ENCODE results near the gene TXNRD1. TPM values are rescaled to one million over a fixed set of nuclear protein-coding genes. Genes with fewer than 3 reads are reported as not detected.
A peak's percentile ranks its signal among the peaks of the same experiment; 100 is the strongest.

Gene TXNRD1
- total RNA-seq, 2 experiments from 2014 or later = 80.9 to 82.7 TPM

GRCh38 chr12:104350211-104351056 is 134.9 kb downstream of the TXNRD1 start:
- POLR2A ChIA-PET = no interaction called here
- Mint-ChIP-seq H3K9me3 (no peaks in the 10 kb centered on the region), H3K27ac (no peak overlapping the region), H3K4me3 (no peak overlapping the region), H3K36me3 (ENCODE audit: low read depth) (peaks cover 22% of the 10 kb centered on the region), H3K27me3 (no peaks in the 10 kb centered on the region), H3K4me1 (no peaks in the 10 kb centered on the region)
- no peak for DNase-seq
- CTCF ChIA-PET = interaction anchor here (0.8 kb wide), 1 partner anchor 130 kb away, joined by 3 read pairs; no protein-coding TSS in a partner anchor

DNA sequence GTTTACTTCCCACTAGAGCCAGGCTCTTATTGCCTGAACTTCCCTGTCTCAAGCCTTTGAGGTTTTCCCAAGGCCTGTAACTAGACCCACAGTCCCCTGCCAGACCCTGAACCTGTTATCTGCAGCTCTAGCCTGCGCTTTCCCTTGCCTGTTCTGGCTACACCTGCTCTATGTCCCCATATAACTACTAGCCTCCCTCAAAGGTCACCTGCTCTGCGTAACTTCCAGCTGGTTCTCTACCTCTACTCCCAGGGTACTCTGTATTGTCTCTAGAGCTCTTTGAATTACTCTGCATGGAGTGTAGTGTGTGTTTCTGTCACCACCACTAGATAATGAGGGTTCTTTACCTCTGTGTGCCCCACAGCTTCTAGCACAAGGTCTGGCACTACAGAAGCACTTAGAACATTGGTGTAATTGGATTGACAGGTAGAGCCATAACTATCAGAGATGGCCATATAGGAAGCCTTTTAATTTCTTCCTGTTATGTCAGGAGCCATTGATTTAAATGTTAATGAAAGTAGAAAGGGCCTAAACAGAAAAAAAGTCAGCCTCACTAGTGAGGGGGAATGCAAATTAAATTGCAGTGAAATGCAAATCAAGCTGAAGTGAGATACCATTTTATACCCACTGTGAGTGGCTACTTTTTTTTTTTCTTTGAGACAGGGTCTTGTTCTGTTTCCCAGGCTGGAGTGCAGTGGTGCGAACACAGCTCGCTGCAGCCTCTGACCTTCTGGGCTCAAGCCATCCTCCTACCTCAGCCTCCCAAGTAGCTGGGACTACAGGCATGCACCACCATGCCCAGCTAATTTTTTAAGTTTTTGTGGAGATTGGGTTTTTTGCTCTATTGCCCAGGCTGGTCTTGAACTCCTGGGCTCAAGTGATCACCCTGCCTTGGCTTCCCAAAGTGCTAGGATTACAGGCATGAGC is 135.7 kb downstream of the TXNRD1 start:
- no peaks in the 10 kb centered on the region for H3K4me1 Mint-ChIP-seq
- CTCF ChIA-PET = interaction anchor here (0.8 to 1.5 kb wide), 2 partner anchors 11 to 131 kb away, joined by 3 to 5 read pairs; no protein-coding TSS in a partner anchor
- peaks cover 22% of the 10 kb centered on the region for H3K36me3 Mint-ChIP-seq (ENCODE audit: low read depth)
- H3K9me3 Mint-ChIP-seq = no peaks in the 10 kb centered on the region
- H3K27ac Mint-ChIP-seq = peak overlapping the region; percentile 21
- H3K4me3 Mint-ChIP-seq = no peak overlapping the region
- H3K27me3 Mint-ChIP-seq = no peaks in the 10 kb centered on the region
- no peak for DNase-seq
- POLR2A ChIA-PET = no interaction called here

- POLR2A ChIA-PET = no interaction called here
- Mint-ChIP-seq H3K27ac (no peak overlapping the region), H3K4me3 (no peak overlapping the region), H3K9me3 (no peaks in the 10 kb centered on the region), H3K27me3 (no peaks in the 10 kb centered on the region), H3K4me1 (no peaks in the 10 kb centered on the region), H3K36me3 (ENCODE audit: low read depth) (peaks cover 22% of the 10 kb centered on the region)
- CTCF ChIA-PET = interaction anchor here (1.5 kb wide), 1 partner anchor 12 kb away, joined by 5 read pairs; no protein-coding TSS in a partner anchor
- DNase-seq = no peak
Observed at GRCh38 chr12:104352106-104352713, 136.6 kb downstream of the TXNRD1 start.

GRCh38 chr12:104353012-104353981 is 137.7 kb downstream of the TXNRD1 start:
- DNase-seq = no peak
- H3K27ac Mint-ChIP-seq = no peak overlapping the region
- H3K36me3 Mint-ChIP-seq (ENCODE audit: low read depth) = peaks cover 12% of the 10 kb centered on the region
- POLR2A ChIA-PET = interaction anchor here (0.5 kb wide), 1 partner anchor 222 kb away, joined by 4 read pairs; no protein-coding TSS in a partner anchor
- peaks cover 6% of the 10 kb centered on the region for H3K4me1 Mint-ChIP-seq
- no peak overlapping the region for H3K4me3 Mint-ChIP-seq
- no peaks in the 10 kb centered on the region for H3K27me3 Mint-ChIP-seq
- H3K9me3 Mint-ChIP-seq = no peaks in the 10 kb centered on the region
- CTCF ChIA-PET = interaction anchor here (0.9 to 1.4 kb wide), 2 partner anchors 9 to 149 kb away, joined by 3 read pairs; no protein-coding TSS in a partner anchor

DNA sequence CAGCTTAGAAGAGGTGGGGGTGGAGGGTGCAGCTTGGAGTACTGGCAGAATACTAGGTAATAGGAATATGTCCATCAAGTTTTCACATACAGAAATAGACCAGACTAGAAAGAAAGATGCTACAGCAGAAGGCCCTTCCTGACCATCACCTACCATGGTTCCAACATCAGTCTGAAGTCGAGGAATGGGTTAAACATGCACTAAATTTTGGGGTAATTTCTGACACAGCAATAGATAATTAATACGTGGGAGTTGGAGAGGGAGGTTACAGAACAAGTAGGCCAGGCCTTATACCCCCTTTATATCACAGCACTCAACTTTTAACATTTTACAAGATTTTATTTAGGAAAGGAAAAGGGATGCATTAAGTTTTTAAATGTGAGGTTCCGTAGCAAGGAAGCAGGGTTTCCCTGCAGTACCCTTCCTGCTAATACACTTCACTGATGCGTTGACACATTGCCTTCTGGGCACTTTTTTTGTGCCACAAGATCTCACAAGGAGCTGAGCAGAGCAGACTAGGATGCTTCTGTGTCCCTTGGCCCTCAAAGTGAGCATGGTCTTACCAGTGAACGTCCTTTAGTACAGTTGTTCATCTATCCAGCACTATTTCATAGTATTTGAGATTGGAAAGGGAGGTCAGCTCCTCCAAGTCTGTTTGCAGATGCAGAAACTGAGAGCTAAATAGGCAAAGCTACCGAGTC is 138.7 kb downstream of the TXNRD1 start:
- no peak for DNase-seq
- H3K4me1 Mint-ChIP-seq = peaks cover 7% of the 10 kb centered on the region
- CTCF ChIA-PET = interaction anchor here (0.9 to 1.4 kb wide), 2 partner anchors 10 to 150 kb away, joined by 3 read pairs; no protein-coding TSS in a partner anchor
- H3K4me3 Mint-ChIP-seq = no peak overlapping the region
- H3K27me3 Mint-ChIP-seq = no peaks in the 10 kb centered on the region
- H3K9me3 Mint-ChIP-seq = no peaks in the 10 kb centered on the region
- H3K27ac Mint-ChIP-seq = no peak overlapping the region
- peaks cover 6% of the 10 kb centered on the region for H3K36me3 Mint-ChIP-seq (ENCODE audit: low read depth)
- POLR2A ChIA-PET = no interaction called here

DNA sequence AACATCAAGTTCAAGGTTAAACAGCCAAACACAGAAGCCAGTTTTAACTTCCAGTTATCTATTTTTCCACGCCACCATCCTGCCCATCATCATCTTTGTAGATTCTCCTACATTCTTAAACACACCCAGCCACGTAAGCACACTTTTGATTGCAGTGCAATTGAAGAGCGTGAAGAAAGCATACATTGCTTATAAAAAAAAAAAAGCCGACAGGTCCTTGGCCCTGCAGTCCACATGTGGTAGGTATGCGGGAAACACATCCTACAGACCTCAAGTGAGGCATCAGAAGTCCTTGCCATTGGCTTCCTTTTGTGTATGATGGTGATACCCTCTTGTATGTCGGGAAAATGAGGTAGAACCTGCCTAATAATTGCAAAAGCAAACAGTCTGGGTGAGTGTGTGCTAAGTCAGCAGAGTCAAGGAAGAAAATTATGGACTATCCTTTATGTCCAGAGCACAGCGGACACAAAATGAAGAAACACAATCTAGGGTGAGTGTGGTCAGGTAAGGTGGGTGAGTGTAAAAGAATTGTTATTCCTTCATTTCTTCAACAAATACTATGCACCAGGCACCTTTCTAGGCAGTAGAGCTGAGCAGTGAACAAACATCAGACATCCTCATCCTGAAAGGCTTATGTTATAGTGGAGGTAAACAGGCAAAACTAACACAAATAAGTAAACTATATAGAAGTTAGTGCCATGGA is 139.4 kb downstream of the TXNRD1 start:
- Mint-ChIP-seq H3K9me3 (no peaks in the 10 kb centered on the region), H3K4me1 (peaks cover 7% of the 10 kb centered on the region), H3K27me3 (no peaks in the 10 kb centered on the region), H3K36me3 (ENCODE audit: low read depth) (peaks cover 6% of the 10 kb centered on the region), H3K27ac (no peak overlapping the region), H3K4me3 (no peak overlapping the region)
- CTCF ChIA-PET = interaction anchor here (1.4 kb wide), 1 partner anchor 10 kb away, joined by 3 read pairs; no protein-coding TSS in a partner anchor
- POLR2A ChIA-PET = no interaction called here
- no peak for DNase-seq

DNA sequence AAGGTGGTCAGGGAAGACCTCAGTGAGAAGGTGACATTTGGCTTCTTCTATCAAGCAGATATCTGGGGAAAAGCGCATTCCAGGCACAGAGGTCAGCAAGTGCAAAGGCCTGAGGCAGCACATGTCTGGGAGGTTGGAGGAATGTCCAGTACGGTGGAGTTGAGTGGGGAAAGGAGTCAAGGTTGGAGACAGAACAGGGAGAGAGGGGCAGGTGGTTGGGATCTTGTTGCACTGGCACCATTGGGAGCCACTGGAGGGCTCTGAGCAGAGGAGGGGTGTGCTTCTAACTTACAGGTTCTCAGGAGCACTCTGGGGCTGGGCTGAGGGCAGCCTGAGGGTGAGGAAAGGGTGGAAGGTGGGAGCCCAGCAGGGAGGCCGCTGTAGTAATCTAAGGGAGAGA is 140.1 kb downstream of the TXNRD1 start:
- no peaks in the 10 kb centered on the region for H3K27me3 Mint-ChIP-seq

DNA sequence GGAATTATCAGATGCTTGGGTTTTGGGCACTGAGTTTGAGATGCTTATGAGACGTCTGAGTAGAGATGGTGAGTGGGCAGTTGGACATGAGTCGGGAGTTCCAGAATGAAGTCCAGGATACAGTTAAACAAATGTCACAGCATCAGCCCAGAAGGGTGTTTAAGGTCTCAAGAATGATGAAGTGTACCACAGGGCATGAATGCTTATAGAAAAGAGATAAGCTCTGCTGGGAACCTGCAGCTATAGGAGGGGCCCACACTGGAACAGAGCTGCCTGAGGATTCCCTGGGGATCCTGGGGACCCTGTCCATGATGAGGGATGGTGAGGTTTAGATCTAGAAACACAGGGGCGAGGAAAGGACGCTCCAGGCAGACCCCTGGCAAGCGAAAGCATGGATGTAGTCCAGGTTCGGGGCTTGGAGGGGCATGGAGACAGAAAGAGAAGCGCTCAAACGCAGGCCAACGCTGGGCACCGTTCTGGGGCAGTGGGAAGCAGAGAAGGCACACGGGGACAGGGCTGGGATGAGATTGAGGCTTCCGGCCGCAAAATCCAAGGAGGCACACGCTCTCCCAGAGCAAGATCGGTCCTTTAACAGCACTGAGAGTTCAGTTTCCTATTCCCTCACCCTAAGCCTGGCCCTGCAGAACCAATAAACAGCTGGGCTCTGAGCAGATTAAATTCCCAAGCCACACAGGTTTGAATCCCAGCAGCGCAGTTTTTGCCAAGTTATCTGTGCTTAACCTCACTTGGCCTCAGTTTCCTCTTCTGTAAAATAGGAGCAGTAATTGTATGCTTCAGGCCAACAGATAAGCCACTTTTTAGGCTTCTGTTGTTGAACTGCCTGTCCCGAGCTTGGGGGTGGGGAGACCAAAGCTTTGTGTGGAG is 140.9 kb downstream of the TXNRD1 start:
- H3K4me1 Mint-ChIP-seq = peaks cover 7% of the 10 kb centered on the region
- ChIA-PET CTCF (interaction anchor here (1.0 to 1.3 kb wide), 2 partner anchors 14 to 17 kb away, joined by 3 to 5 read pairs; no protein-coding TSS in a partner anchor), POLR2A (no interaction called here)
- H3K9me3 Mint-ChIP-seq = peaks cover 2% of the 10 kb centered on the region
- H3K36me3 Mint-ChIP-seq (ENCODE audit: low read depth) = peaks cover 1% of the 10 kb centered on the region
- no peak overlapping the region for H3K27ac Mint-ChIP-seq
- no peaks in the 10 kb centered on the region for H3K27me3 Mint-ChIP-seq
- no peak overlapping the region for H3K4me3 Mint-ChIP-seq
- DNase-seq = no peak

More for the DNA sequence above, 140.1 kb downstream of the TXNRD1 start:
- no peak overlapping the region for H3K27ac Mint-ChIP-seq
- peaks cover 7% of the 10 kb centered on the region for H3K4me1 Mint-ChIP-seq
- ChIA-PET CTCF (interaction anchor here (1.3 kb wide), 1 partner anchor 16 kb away, joined by 3 read pairs; no protein-coding TSS in a partner anchor), POLR2A (no interaction called here)
- no peak for DNase-seq
- H3K36me3 Mint-ChIP-seq (ENCODE audit: low read depth) = peaks cover 6% of the 10 kb centered on the region
- no peak overlapping the region for H3K4me3 Mint-ChIP-seq
- peaks cover under 1% of the 10 kb centered on the region for H3K9me3 Mint-ChIP-seq

- H3K36me3 Mint-ChIP-seq (ENCODE audit: low read depth) = no peaks in the 10 kb centered on the region
- POLR2A ChIA-PET = no interaction called here
- peaks cover 2% of the 10 kb centered on the region for H3K9me3 Mint-ChIP-seq
Observed at GRCh38 chr12:104357421-104357952, 141.9 kb downstream of the TXNRD1 start.

More at GRCh38 chr12:104357421-104357952, 141.9 kb downstream of the TXNRD1 start:
- H3K27ac Mint-ChIP-seq = no peak overlapping the region
- peaks cover 7% of the 10 kb centered on the region for H3K4me1 Mint-ChIP-seq
- H3K27me3 Mint-ChIP-seq = no peaks in the 10 kb centered on the region
- H3K4me3 Mint-ChIP-seq = no peak overlapping the region
- no peak for DNase-seq
- CTCF ChIA-PET = no interaction called here

Data from activated CD4-positive, alpha-beta T cell treated with anti-CD3 and anti-CD28 coated beads, Interleukin-2, amount 10 ng/mL, durations not matched to agents 7 days and 5 days (primary cell).